HCT116 (cell line): ENCODE measurements around the gene ASAP3. TPM values are rescaled to one million over a fixed set of nuclear protein-coding genes. Genes with fewer than 3 reads are reported as not detected.

ENCODE experiments used
- ATAC-seq: fragments of 200-7000 bp; cut with Tn5 transposase; 2 replicates; pipeline ENCODE4 v1.9.1; 2020; ENCODE audit warnings: mild to moderate bottlenecking, moderate library complexity
- BruUV-seq: library from RNA; stranded (reverse); fragments of 400-500 nt; replicated peaks from 2 replicates; lab custom pipeline; 2021; lab: Mats Ljungman, UMichigan
- CTCF ChIA-PET: fragments of 300-600 bp; sonication (Branson Sonifier 250); formaldehyde crosslinking; loops from one replicate; lab custom pipeline; 2021; ENCODE audit warnings: antibody characterized with exemption; lab: Charles Lee
- POLR2A ChIA-PET: fragments of 300-600, 350-600 bp; sonication (Branson Sonifier 250); formaldehyde crosslinking; loops from one replicate; lab custom pipeline; 2021; ENCODE audit warnings: antibody characterized with exemption; lab: Charles Lee
- RAD21 ChIA-PET, 2 experiments: fragments of 300-600 bp; sonication (Branson Sonifier 250); formaldehyde crosslinking; loops; one replicate each; lab custom pipeline; 2023; ENCODE audit warnings: low total read pairs in 2 of 2; ENCODE audit not compliant: uncharacterized antibody in 2 of 2, unreplicated experiment in 2 of 2, low non-redundant PET in 1 of 2; lab: Charles Lee
- DNase-seq: peaks from one replicate; pipeline ENCODE4 v3.0.0-alpha.2; 2010; ENCODE audit warnings: low read depth, low spot score
- H2AFZ ChIP-seq: fragments of 200-600 bp; shearing (Covaris generic), sonication (generic); 2 replicates; pipeline ENCODE4 v1.6.1; 2017; ENCODE audit warnings: low read depth, mixed run types, mixed read lengths, antibody characterized with exemption, low read length; ENCODE audit not compliant: poor library complexity, severe bottlenecking
- H3K27ac ChIP-seq: 2 replicates; pipeline ENCODE4 v1.5.1; 2012; ENCODE audit warnings: low read depth, low read length
- H3K27me3 ChIP-seq: fragments of 200-600 bp; sonication (generic); 2 replicates; pipeline ENCODE4 v1.6.1; 2016; ENCODE audit warnings: mixed run types, low read length, mixed read lengths; ENCODE audit not compliant: insufficient read depth
- H3K36me3 ChIP-seq, 2 experiments: fragments of 200-500 bp in 1 of 2; fragments of 200-600 bp in 1 of 2; sonication (Bioruptor generic) in 1 of 2; sonication (generic) in 1 of 2; 2 replicates each; pipeline versions ENCODE4 v1.5.1 to v1.6.1; 2014 to 2016; ENCODE audit warnings: low read length in 2 of 2, inconsistent platforms in 1 of 2, mixed read lengths in 1 of 2, mixed run types in 1 of 2; ENCODE audit not compliant: insufficient read depth in 2 of 2, control insufficient read depth in 1 of 2
- H3K4me1 ChIP-seq, 2 experiments: fragments of 200-600 bp in 1 of 2; sonication (generic) in 1 of 2; 2 replicates each; pipeline versions ENCODE4 v1.5.1 to v1.6.1; 2012 to 2017; ENCODE audit warnings: low read length in 2 of 2, inconsistent platforms in 1 of 2, mild to moderate bottlenecking in 1 of 2, mixed read lengths in 1 of 2, mixed run types in 1 of 2, moderate library complexity in 1 of 2; ENCODE audit not compliant: insufficient read depth in 2 of 2, control insufficient read depth in 1 of 2
- H3K4me2 ChIP-seq: fragments of 200-600 bp; sonication (generic); 2 replicates; pipeline ENCODE4 v1.6.1; 2017; ENCODE audit warnings: mixed run types, low read length, mixed read lengths
- H3K4me3 ChIP-seq, 2 experiments: fragments of 200-600 bp in 1 of 2; sonication (generic) in 1 of 2; replicated peaks in 1 of 2; 2 replicates each; pipeline ENCODE4 v1.5.1; 2011 to 2016; ENCODE audit warnings: low read length in 2 of 2, control low read depth in 1 of 2, low read depth in 1 of 2, mild to moderate bottlenecking in 1 of 2, mixed read lengths in 1 of 2, mixed run types in 1 of 2
- H3K79me2 ChIP-seq: fragments of 200-600 bp; sonication (generic); 2 replicates; pipeline ENCODE4 v1.6.1; 2017; ENCODE audit warnings: mild to moderate bottlenecking, mixed run types, low read length, moderate library complexity, mixed read lengths; ENCODE audit not compliant: insufficient read depth
- H3K9ac ChIP-seq: fragments of 200-600 bp; sonication (generic); 2 replicates; pipeline ENCODE4 v1.6.1; 2016; ENCODE audit warnings: low read length, mixed read lengths
- H3K9me2 ChIP-seq: fragments of 200-600 bp; sonication (generic), shearing (Covaris generic); 2 replicates; pipeline ENCODE4 v1.6.1; 2017; ENCODE audit warnings: mixed run types, mild to moderate bottlenecking, moderate library complexity; ENCODE audit not compliant: insufficient read depth
- H3K9me3 ChIP-seq, 2 experiments: fragments of 200-500 bp in 1 of 2; fragments of 200-600 bp in 1 of 2; sonication (Bioruptor generic) in 1 of 2; sonication (generic) in 1 of 2; 2 replicates each; pipeline ENCODE4 v1.6.1; 2014 to 2017; ENCODE audit warnings: low read length in 2 of 2, mixed read lengths in 2 of 2, inconsistent platforms in 1 of 2, low read depth in 1 of 2, mild to moderate bottlenecking in 1 of 2, mixed run types in 1 of 2, moderate library complexity in 1 of 2; ENCODE audit not compliant: control insufficient read depth in 1 of 2, insufficient read depth in 1 of 2
- H4K20me1 ChIP-seq: fragments of 200-600 bp; sonication (generic), shearing (Covaris generic); 2 replicates; pipeline ENCODE4 v1.6.1; 2017; ENCODE audit warnings: mixed run types, mild to moderate bottlenecking, moderate library complexity; ENCODE audit not compliant: insufficient read depth
- CEBPB ChIP-seq: IDR thresholded peaks from 2 replicates; pipeline ENCODE4 v1.6.1; 2012; ENCODE audit warnings: low read depth
- ELF1 ChIP-seq: IDR thresholded peaks from 2 replicates; pipeline ENCODE4 v1.6.1; 2012; ENCODE audit warnings: low read depth, borderline replicate concordance
- EZH2phosphoT487 ChIP-seq: fragments of 200-600 bp; IDR thresholded peaks from 2 replicates; pipeline ENCODE4 v1.6.1; 2018; ENCODE audit warnings: antibody characterized with exemption, borderline replicate concordance
- FOSL1 ChIP-seq: IDR thresholded peaks from 2 replicates; pipeline ENCODE4 v1.6.1; 2012; ENCODE audit warnings: low read depth
- JUND ChIP-seq: IDR thresholded peaks from 2 replicates; pipeline ENCODE4 v1.6.1; 2012
- MAX ChIP-seq: IDR thresholded peaks from 2 replicates; pipeline ENCODE4 v1.6.1; 2012
- RAD21 ChIP-seq: IDR thresholded peaks from 2 replicates; pipeline ENCODE4 v1.6.1; 2012; ENCODE audit warnings: low read depth, mild to moderate bottlenecking
- SIN3A ChIP-seq: IDR thresholded peaks from 2 replicates; pipeline ENCODE4 v1.6.1; 2012; ENCODE audit warnings: low read depth
- SP1 ChIP-seq: IDR thresholded peaks from 2 replicates; pipeline ENCODE4 v1.6.1; 2012; ENCODE audit warnings: low read depth
- SRF ChIP-seq: IDR thresholded peaks from 2 replicates; pipeline ENCODE4 v1.6.1; 2012; ENCODE audit warnings: low read depth
- TCF7L2 ChIP-seq: IDR thresholded peaks from 2 replicates; pipeline ENCODE4 v1.7.0; 2011; ENCODE audit warnings: borderline replicate concordance, inconsistent platforms; ENCODE audit not compliant: insufficient read depth, insufficient read length; ENCODE audit errors: extremely low read depth
- ZFX ChIP-seq: fragments of 450-650 bp; IDR thresholded peaks from 2 replicates; pipeline ENCODE4 v1.6.1; 2017
- ZNF274 ChIP-seq: fragments of 200-500 bp; sonication (Bioruptor generic); IDR thresholded peaks from 2 replicates; pipeline ENCODE4 v1.6.1; 2014; ENCODE audit warnings: mild to moderate bottlenecking, low read depth, low read length, inconsistent platforms
- intact Hi-C: fragments of 100-400 bp; cut with micrococcal nuclease; formaldehyde crosslinking; loops from 2 replicates; pipeline ENCODE4 v1.10.0; 2022
- total RNA-seq: library from RNA; stranded (reverse); gene quantifications from one replicate; pipeline ENCODE4 v1.2.1, GENCODE V29; 2021; ENCODE audit not compliant: unreplicated experiment
- TF ChIP-seq, protein P1 (sequence below): IDR thresholded peaks from 2 replicates; pipeline ENCODE4 v1.6.1; 2012

ASAP3 gene
- total RNA-seq, 1 experiment from 2014 or later: 19.7 TPM

- RAD21 ChIA-PET: no interaction called here
- peaks cover 26 to 30% of the 10 kb centered on the region in 2 experiments for H3K4me1 ChIP-seq
- no peak overlapping the region for H3K9ac ChIP-seq
- H3K27ac ChIP-seq: 0 out of 2 replicates have a peak overlapping the region, but pooled peaks have one; percentile 19
- no peaks in the 10 kb centered on the region for H3K36me3 ChIP-seq
- H3K4me3 ChIP-seq: no peak overlapping the region
- TF ChIP-seq JUND: no peak
- TF ChIP-seq, protein P1, sequence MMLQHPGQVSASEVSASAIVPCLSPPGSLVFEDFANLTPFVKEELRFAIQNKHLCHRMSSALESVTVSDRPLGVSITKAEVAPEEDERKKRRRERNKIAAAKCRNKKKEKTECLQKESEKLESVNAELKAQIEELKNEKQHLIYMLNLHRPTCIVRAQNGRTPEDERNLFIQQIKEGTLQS: no peak
- TF ChIP-seq ZFX: no peak
- no peak for TF ChIP-seq TCF7L2
- TF ChIP-seq SRF: no peak
- no peak for TF ChIP-seq RAD21
- TF ChIP-seq EZH2phosphoT487: no peak
- no peak for TF ChIP-seq SP1
- no peak for TF ChIP-seq ZNF274
- no peak for TF ChIP-seq ELF1
- no peak for TF ChIP-seq FOSL1
- TF ChIP-seq SIN3A: no peak
- no peak for TF ChIP-seq MAX
- TF ChIP-seq CEBPB: no peak
- TF ChIP-seq, all 23 proteins: peak for 0
- no peak overlapping the region for H2AFZ ChIP-seq
- no peaks in the 10 kb centered on the region for H3K27me3 ChIP-seq
- intact Hi-C loops: no loop called here
- CTCF ChIA-PET: no interaction called here
- no peaks in the 10 kb centered on the region for H3K9me3 ChIP-seq
- H3K9me2 ChIP-seq: no peaks in the 10 kb centered on the region
- no peaks in the 10 kb centered on the region for H4K20me1 ChIP-seq
- no TSS peak for BruUV-seq
- H3K4me2 ChIP-seq: no peak overlapping the region
- ATAC-seq (peak; percentile 22; the same call in 1 of the 2 replicates), DNase-seq (no peak)
- POLR2A ChIA-PET: no interaction called here
- H3K79me2 ChIP-seq: no peaks in the 10 kb centered on the region
Measured at GRCh38 chr1:23478896-23479665, 4.9 kb downstream of the ASAP3 start.
